HepG2 (cell line): ENCODE results near the gene TMEM267. TPM values are rescaled to one million over a fixed set of nuclear protein-coding genes. Genes with fewer than 3 reads are reported as not detected.

Experiments used
- BRCA1 ChIP-seq: sonication (generic); formaldehyde crosslinking; IDR thresholded peaks from 2 replicates; pipeline ENCODE4 v1.4.0; 2020; ENCODE audit warnings: missing genetic modification reagents
- CC2D1A ChIP-seq: sonication (generic); formaldehyde crosslinking; IDR thresholded peaks from 2 replicates; pipeline ENCODE4 v1.8.1; 2023; ENCODE audit warnings: mild to moderate bottlenecking, missing genetic modification reagents
- GMEB1 ChIP-seq: sonication (generic); formaldehyde crosslinking; IDR thresholded peaks from 2 replicates; pipeline ENCODE4 v1.5.1; 2020; ENCODE audit warnings: missing genetic modification reagents, mild to moderate bottlenecking, borderline replicate concordance
- HOMEZ ChIP-seq: IDR thresholded peaks from 2 replicates; pipeline ENCODE4 v1.6.1; 2016; ENCODE audit warnings: low read depth
- KLF12 ChIP-seq: sonication (generic); formaldehyde crosslinking; IDR thresholded peaks from 2 replicates; pipeline ENCODE4 v1.4.0; 2020; ENCODE audit warnings: missing genetic modification reagents, borderline replicate concordance
- MAF1 ChIP-seq: sonication (generic); formaldehyde crosslinking; IDR thresholded peaks from 2 replicates; pipeline ENCODE4 v1.5.0; 2020; ENCODE audit warnings: missing genetic modification reagents, borderline replicate concordance
- PRDM15 ChIP-seq: sonication (generic); formaldehyde crosslinking; IDR thresholded peaks from 2 replicates; pipeline ENCODE4 v1.4.0; 2020; ENCODE audit warnings: missing genetic modification reagents
- RBM22 ChIP-seq: fragments of 200-400 bp; formaldehyde crosslinking; optimal IDR thresholded peaks from 2 replicates; pipeline ENCODE3; 2017; ENCODE audit warnings: mild to moderate bottlenecking, low read length, moderate library complexity
- REL ChIP-seq: sonication (generic); formaldehyde crosslinking; conservative IDR thresholded peaks from 2 replicates; pipeline ENCODE4 v1.8.0; 2022; ENCODE audit warnings: mild to moderate bottlenecking, missing genetic modification reagents, moderate library complexity
- TBP ChIP-seq: sonication (generic); formaldehyde crosslinking; IDR thresholded peaks from 2 replicates; pipeline ENCODE4 v1.5.0; 2020; ENCODE audit warnings: missing genetic modification reagents
- TFE3 ChIP-seq: IDR thresholded peaks from 2 replicates; pipeline ENCODE4 v1.6.1; 2016
- WIZ ChIP-seq: sonication (generic); formaldehyde crosslinking; IDR thresholded peaks from 2 replicates; pipeline ENCODE4 v1.5.1; 2020; ENCODE audit warnings: mild to moderate bottlenecking, missing genetic modification reagents
- ZNF275 ChIP-seq: sonication (generic); formaldehyde crosslinking; IDR thresholded peaks from 2 replicates; pipeline ENCODE4 v1.8.0; 2022; ENCODE audit warnings: missing genetic modification reagents, mild to moderate bottlenecking, inconsistent platforms, borderline replicate concordance
- ZNF280B ChIP-seq: sonication (generic); formaldehyde crosslinking; IDR thresholded peaks from 2 replicates; pipeline ENCODE4 v1.5.0; 2020; ENCODE audit warnings: missing genetic modification reagents, mild to moderate bottlenecking, borderline replicate concordance
- ZNF589 ChIP-seq: sonication (generic); formaldehyde crosslinking; conservative IDR thresholded peaks from 2 replicates; pipeline ENCODE4 v1.8.0; 2022; ENCODE audit warnings: mild to moderate bottlenecking, moderate library complexity, missing genetic modification reagents
- ZZZ3 ChIP-seq: sonication (generic); formaldehyde crosslinking; IDR thresholded peaks from 2 replicates; pipeline ENCODE4 v1.4.0; 2020; ENCODE audit warnings: missing genetic modification reagents, mild to moderate bottlenecking, borderline replicate concordance
- polyA plus RNA-seq, 8 experiments: library from polyadenylated mRNA; depleted of rRNA in 3 of 8; stranded (reverse) in 7 of 8; unstranded in 1 of 8; fragments of >200 nt; fragmentation: Illumina TruSeq in 4 of 8; extraction: Trizol in 4 of 8; gene quantifications; 2 replicates each; pipeline versions ENCODE4 v1.2.1 to v1.2.3, GENCODE V29; 2011 to 2016; ENCODE audit warnings: low read depth in 4 of 8, missing spikeins in 1 of 8, mixed read lengths in 1 of 8; ENCODE audit not compliant: insufficient read depth in 1 of 8
- total RNA-seq, 5 experiments: library from RNA; depleted of rRNA; stranded (reverse); fragments of >200 nt; fragmentation: Illumina TruSeq; extraction: Trizol; gene quantifications; 2 replicates each; pipeline ENCODE4 v1.2.3, GENCODE V29; 2016; ENCODE audit warnings: low read depth in 1 of 5

Gene TMEM267
- total and polyA plus RNA-seq, 2 of the 13 experiments (the other 11 are each of a cell fraction or from before 2014, with no cell fraction given), result 8.9 to 12.6 TPM

GRCh38 chr5:43483298-43484105, at the start of gene TMEM267 (continued):
- 0 out of 2 replicates have a peak, but pooled peaks have one; percentile 17 for TF ChIP-seq CC2D1A (CRISPR knock-in tag)
- TF ChIP-seq REL (CRISPR knock-in tag), result peak; percentile 61; the same call in 1 of the 2 replicates
- TF ChIP-seq PRDM15 (CRISPR knock-in tag), result peak; percentile 46; the same call in 1 of the 2 replicates
- TF ChIP-seq KLF12 (CRISPR knock-in tag), result peak; percentile 48; the same call in 1 of the 2 replicates
- TF ChIP-seq ZNF275 (CRISPR knock-in tag), result peak; percentile 53; the same call in 1 of the 2 replicates
- TF ChIP-seq RBM22, result peak; percentile 8
- TF ChIP-seq ZNF589, result peak; percentile 48; the same call in 1 of the 2 replicates
- TF ChIP-seq ZZZ3 (CRISPR knock-in tag), result peak; percentile 7; the same call in 1 of the 2 replicates
- TF ChIP-seq HOMEZ (CRISPR knock-in tag), result no peak
- TF ChIP-seq BRCA1 (CRISPR knock-in tag), result no peak
- TF ChIP-seq GMEB1 (CRISPR knock-in tag), result peak; percentile 87
- TF ChIP-seq ZNF280B, result no peak
- TF ChIP-seq TBP, result no peak
- 0 out of 2 replicates have a peak, but pooled peaks have one; percentile 25 for TF ChIP-seq TFE3 (CRISPR knock-in tag)
- TF ChIP-seq MAF1 (CRISPR knock-in tag), result no peak; the same call in 1 of the 2 replicates
- TF ChIP-seq WIZ (CRISPR knock-in tag), result 0 out of 2 replicates have a peak, but pooled peaks have one; percentile 9
